ENCODE data around the gene FAF1.

The FAF1 gene

GRCh38 chr1:50568782-50569181, 391.3 kb downstream of the FAF1 start:
- TF ChIP-seq EZH2phosphoT487 (conservative IDR thresholded peaks at IDR 0.05; ENCODE audit: low read length) (no peak), CTCF (IDR thresholded peaks at IDR 0.05; ENCODE audit: insufficient read depth, low read length, poor library complexity, severe bottlenecking) (no peak)
- no peaks in the 10 kb centered on the region for H3K27me3 ChIP-seq (ENCODE audit: low read length)
- H3K4me2 ChIP-seq (ENCODE audit: low read depth, low read length, poor library complexity, severe bottlenecking), result no peak overlapping the region
- H3K4me3 ChIP-seq (ENCODE audit: insufficient read depth, low read length, poor library complexity, severe bottlenecking), result no peak overlapping the region
- H4K20me1 ChIP-seq (ENCODE audit: low read depth, low read length), result no peaks in the 10 kb centered on the region
- no peak overlapping the region for H2AFZ ChIP-seq (ENCODE audit: low read depth, low read length, severe bottlenecking)
- no peaks in the 10 kb centered on the region for H3K79me2 ChIP-seq (ENCODE audit: insufficient read depth, low read length)
- no peak overlapping the region for H3K27ac ChIP-seq (ENCODE audit: low read depth, low read length)
- H3K9me3 ChIP-seq (ENCODE audit: insufficient read depth, low read length), result no peaks in the 10 kb centered on the region
- H3K36me3 ChIP-seq (ENCODE audit: low read length), result peaks cover 19% of the 10 kb centered on the region
- no peaks in the 10 kb centered on the region for H3K9me2 ChIP-seq (replicated peaks; ENCODE audit: insufficient read depth, low read length)
- H3K9ac ChIP-seq (ENCODE audit: low read length), result no peak overlapping the region
- H3F3A ChIP-seq (ENCODE audit: insufficient read depth), result no peaks in the 10 kb centered on the region

GRCh38 chr1:50566405-50566804, 393.7 kb downstream of the FAF1 start:
- Histone ChIP-seq H3F3A (ENCODE audit: insufficient read depth) (no peaks in the 10 kb centered on the region), H3K4me3 (ENCODE audit: insufficient read depth, low read length, poor library complexity, severe bottlenecking) (no peak overlapping the region), H4K20me1 (ENCODE audit: low read depth, low read length) (no peaks in the 10 kb centered on the region), H3K79me2 (ENCODE audit: insufficient read depth, low read length) (no peaks in the 10 kb centered on the region), H3K36me3 (ENCODE audit: low read length) (peaks cover 19% of the 10 kb centered on the region), H3K9me2 (replicated peaks; ENCODE audit: insufficient read depth, low read length) (no peaks in the 10 kb centered on the region), H2AFZ (ENCODE audit: low read depth, low read length, severe bottlenecking) (no peak overlapping the region), H3K27me3 (ENCODE audit: low read length) (no peaks in the 10 kb centered on the region), H3K27ac (ENCODE audit: low read depth, low read length) (no peak overlapping the region), H3K9me3 (ENCODE audit: insufficient read depth, low read length) (no peaks in the 10 kb centered on the region), H3K4me2 (ENCODE audit: low read depth, low read length, poor library complexity, severe bottlenecking) (no peak overlapping the region), H3K9ac (ENCODE audit: low read length) (no peak overlapping the region)
- TF ChIP-seq EZH2phosphoT487 (conservative IDR thresholded peaks at IDR 0.05; ENCODE audit: low read length), result no peak
- TF ChIP-seq CTCF (IDR thresholded peaks at IDR 0.05; ENCODE audit: insufficient read depth, low read length, poor library complexity, severe bottlenecking), result no peak

GRCh38 chr1:50564417-50564816, 395.6 kb downstream of the FAF1 start:
- no peaks in the 10 kb centered on the region for H4K20me1 ChIP-seq (ENCODE audit: low read depth, low read length)
- H3F3A ChIP-seq (ENCODE audit: insufficient read depth), result no peaks in the 10 kb centered on the region
- no peaks in the 10 kb centered on the region for H3K79me2 ChIP-seq (ENCODE audit: insufficient read depth, low read length)
- H3K9me2 ChIP-seq (replicated peaks; ENCODE audit: insufficient read depth, low read length), result no peaks in the 10 kb centered on the region
- TF ChIP-seq EZH2phosphoT487 (conservative IDR thresholded peaks at IDR 0.05; ENCODE audit: low read length) (no peak), CTCF (IDR thresholded peaks at IDR 0.05; ENCODE audit: insufficient read depth, low read length, poor library complexity, severe bottlenecking) (no peak)
- H3K9ac ChIP-seq (ENCODE audit: low read length), result no peak overlapping the region
- H3K4me3 ChIP-seq (ENCODE audit: insufficient read depth, low read length, poor library complexity, severe bottlenecking), result no peak overlapping the region
- H3K9me3 ChIP-seq (ENCODE audit: insufficient read depth, low read length), result no peaks in the 10 kb centered on the region
- H3K4me2 ChIP-seq (ENCODE audit: low read depth, low read length, poor library complexity, severe bottlenecking), result no peak overlapping the region
- no peak overlapping the region for H3K27ac ChIP-seq (ENCODE audit: low read depth, low read length)
- peaks cover 19% of the 10 kb centered on the region for H3K36me3 ChIP-seq (ENCODE audit: low read length)
- no peaks in the 10 kb centered on the region for H3K27me3 ChIP-seq (ENCODE audit: low read length)
- H2AFZ ChIP-seq (ENCODE audit: low read depth, low read length, severe bottlenecking), result no peak overlapping the region
